Lower lobe of right lung (tissue), 2 donors: ENCODE results near the gene SELENOP. TPM values are rescaled to one million over a fixed set of nuclear protein-coding genes. Genes with fewer than 3 reads are reported as not detected.

Experiments
- ATAC-seq, 2 donors: fragments of 200-7000 bp; cut with Tn5 transposase; one replicate each; pipeline ENCODE4 v1.9.1; 2020 to 2022; ENCODE audit warnings: mild to moderate bottlenecking in 2 of 2, moderate library complexity in 2 of 2
- DNase-seq: peaks from one replicate; pipeline ENCODE4 v3.0.0-alpha.2; 2020
- H3K27ac ChIP-seq: fragments of 200-600 bp; one replicate; pipeline ENCODE4 v1.8.0; 2022
- H3K27me3 ChIP-seq: fragments of 200-600 bp; one replicate; pipeline ENCODE4 v1.8.0; 2022; ENCODE audit warnings: low read depth
- H3K36me3 ChIP-seq: fragments of 200-600 bp; one replicate; pipeline ENCODE4 v1.8.0; 2022; ENCODE audit warnings: mild to moderate bottlenecking
- H3K4me1 ChIP-seq: fragments of 200-600 bp; one replicate; pipeline ENCODE4 v1.8.0; 2022
- H3K4me3 ChIP-seq: fragments of 200-600 bp; one replicate; pipeline ENCODE4 v1.8.0; 2022; ENCODE audit warnings: mild to moderate bottlenecking
- H3K9me3 ChIP-seq: fragments of 200-600 bp; one replicate; pipeline ENCODE4 v1.8.0; 2022
- CTCF ChIP-seq: fragments of 200-600 bp; IDR thresholded peaks from one replicate; pipeline ENCODE4 v1.8.0; 2022; ENCODE audit warnings: antibody characterized with exemption, mild to moderate bottlenecking
- intact Hi-C: fragments of 100-400 bp; cut with DNase I; formaldehyde crosslinking; loops from one replicate; pipeline ENCODE4 v1.11.0; 2022
- total RNA-seq: library from RNA; stranded (reverse); fragmentation: NEBNext Ultra II Directional; extraction: Animal tissue kit (Norgen Biotek cat#: 25700); gene quantifications from one replicate; pipeline ENCODE4 v1.2.1, GENCODE V29; 2021
- donor health status: DM: no; HTN: yes; CAD: no; lungs with severe emphysema.

The SELENOP gene
- total RNA-seq, 1 donor from 2014 or later, result 705 TPM

GRCh38 chr5:42812620-42813019 lies 928 bp upstream of the SELENOP start:
- Histone ChIP-seq H3K36me3 (peaks cover 4% of the 10 kb centered on the region), H3K4me3 (no peak overlapping the region), H3K4me1 (peaks cover 16% of the 10 kb centered on the region), H3K9me3 (no peaks in the 10 kb centered on the region), H3K27ac (peak overlapping the region; percentile 78), H3K27me3 (no peaks in the 10 kb centered on the region)
- DNase-seq (no peak), ATAC-seq (no peak)
- intact Hi-C loops, result no loop called here
- TF ChIP-seq CTCF, result no peak

- Histone ChIP-seq H3K27ac (peak overlapping the region; percentile 78), H3K4me1 (peaks cover 27% of the 10 kb centered on the region), H3K9me3 (no peaks in the 10 kb centered on the region), H3K36me3 (peaks cover 19% of the 10 kb centered on the region), H3K4me3 (peak overlapping the region; percentile 61), H3K27me3 (no peaks in the 10 kb centered on the region)
- ATAC-seq (peak in 1 of 2 donors; percentile 18), DNase-seq (no peak)
- no peak for TF ChIP-seq CTCF
- intact Hi-C loops, result no loop called here
Measured at GRCh38 chr5:42810834-42811590, 680 bp downstream of the SELENOP start.

GRCh38 chr5:42808888-42809611 lies 2.6 kb downstream of the SELENOP start:
- ATAC-seq, result no peak
- Histone ChIP-seq H3K27ac (no peak overlapping the region), H3K9me3 (no peaks in the 10 kb centered on the region), H3K36me3 (peaks cover 39% of the 10 kb centered on the region), H3K27me3 (no peaks in the 10 kb centered on the region), H3K4me3 (peak overlapping the region; percentile 61), H3K4me1 (peaks cover 36% of the 10 kb centered on the region)
- no peak for TF ChIP-seq CTCF
- DNase-seq, result no peak
- intact Hi-C loops, result loop anchor here (5.0 kb wide), 1 partner anchor 78 kb away; no protein-coding TSS in a partner anchor

GRCh38 chr5:42807722-42808447 lies 3.8 kb downstream of the SELENOP start:
- ATAC-seq (peak; percentile 42 to 59), DNase-seq (no peak)
- H3K4me3 ChIP-seq, result peak overlapping the region; percentile 61
- H3K27ac ChIP-seq, result no peak overlapping the region
- H3K4me1 ChIP-seq, result peaks cover 36% of the 10 kb centered on the region
- peaks cover 51% of the 10 kb centered on the region for H3K36me3 ChIP-seq
- no peaks in the 10 kb centered on the region for H3K9me3 ChIP-seq
- H3K27me3 ChIP-seq, result no peaks in the 10 kb centered on the region
- intact Hi-C loops, result loop anchor here (5.0 kb wide), 1 partner anchor 79 kb away; no protein-coding TSS in a partner anchor
- no peak for TF ChIP-seq CTCF

- no peak for DNase-seq
- Histone ChIP-seq H3K27ac (no peak overlapping the region), H3K36me3 (peaks cover 62% of the 10 kb centered on the region), H3K9me3 (no peaks in the 10 kb centered on the region), H3K4me1 (peaks cover 27% of the 10 kb centered on the region), H3K27me3 (no peaks in the 10 kb centered on the region), H3K4me3 (peak overlapping the region; percentile 61)
- no peak for TF ChIP-seq CTCF
- no peak for ATAC-seq
- intact Hi-C loops, result loop anchor here (5.0 kb wide), 1 partner anchor 81 kb away; no protein-coding TSS in a partner anchor
Measured at GRCh38 chr5:42806701-42807262, 4.9 kb downstream of the SELENOP start.
